ENCODE results near the gene MAN1C1. TPM values are rescaled to one million over a fixed set of nuclear protein-coding genes. Genes with fewer than 3 reads are reported as not detected.
"Not testable (repeated sequence)": the region's sequence is repeated elsewhere in the genome, so short reads cannot be mapped to it uniquely, and the experiment has no call there.

MAN1C1 gene
- polyA plus RNA-seq, 1 donor from 2014 or later: 1.3 TPM

- H3K9me3 ChIP-seq (ENCODE audit: low read length): no peaks in the 10 kb centered on the region
- no peak overlapping the region for H3K4me2 ChIP-seq (ENCODE audit: low read length)
- H3F3A ChIP-seq (ENCODE audit: insufficient read depth, low read length, poor library complexity, severe bottlenecking): no peaks in the 10 kb centered on the region
- H3K9ac ChIP-seq (ENCODE audit: low read length): no peak overlapping the region
- no peak overlapping the region for H3K27ac ChIP-seq (ENCODE audit: low read length)
- no peaks in the 10 kb centered on the region for H3K79me2 ChIP-seq (replicated peaks; ENCODE audit: insufficient read depth, low read length)
- H3K4me3 ChIP-seq (ENCODE audit: low read length): no peak overlapping the region
- no peaks in the 10 kb centered on the region for H3K36me3 ChIP-seq (ENCODE audit: insufficient read depth, low read length)
- no peak overlapping the region for H2AFZ ChIP-seq (ENCODE audit: low read depth, low read length)
- no peaks in the 10 kb centered on the region for H3K9me2 ChIP-seq (ENCODE audit: insufficient read depth, low read length)
- no peak for TF ChIP-seq MXI1 (conservative IDR thresholded peaks at IDR 0.05; ENCODE audit: poor library complexity, severe bottlenecking)
- TF ChIP-seq REST (IDR thresholded peaks at IDR 0.05; ENCODE audit: borderline replicate concordance): no peak
- TF ChIP-seq EP300 (conservative IDR thresholded peaks at IDR 0.05; ENCODE audit: poor library complexity, severe bottlenecking): no peak
- TF ChIP-seq EZH2 (IDR thresholded peaks at IDR 0.05; ENCODE audit: borderline replicate concordance, insufficient read depth, low read length, poor library complexity, severe bottlenecking): no peak
- TF ChIP-seq RAD21 (conservative IDR thresholded peaks at IDR 0.05): no peak
- TF ChIP-seq SMC3 (conservative IDR thresholded peaks at IDR 0.05; ENCODE audit: poor library complexity): no peak
- TF ChIP-seq POLR2AphosphoS5 (IDR thresholded peaks at IDR 0.05): no peak
- TF ChIP-seq TAF1 (IDR thresholded peaks at IDR 0.05; ENCODE audit: low read depth): no peak
- no peak for TF ChIP-seq CTCF (IDR thresholded peaks at IDR 0.05; ENCODE audit: poor library complexity, severe bottlenecking)
- no peaks in the 10 kb centered on the region for H3K27me3 ChIP-seq (ENCODE audit: insufficient read depth, low read depth, low read length)
- H4K20me1 ChIP-seq (ENCODE audit: insufficient read depth): no peaks in the 10 kb centered on the region
Measured at GRCh38 chr1:25586181-25586588, 30.4 kb upstream of the MAN1C1 start.

GRCh38 chr1:25587290-25587689 is 29.3 kb upstream of the MAN1C1 start:
- no peaks in the 10 kb centered on the region for H3K36me3 ChIP-seq (ENCODE audit: insufficient read depth, low read length)
- H2AFZ ChIP-seq (ENCODE audit: low read depth, low read length): no peak overlapping the region
- H3K9ac ChIP-seq (ENCODE audit: low read length): no peak overlapping the region
- no peak overlapping the region for H3K4me3 ChIP-seq (ENCODE audit: low read length)
- no peaks in the 10 kb centered on the region for H4K20me1 ChIP-seq (ENCODE audit: insufficient read depth)
- no peaks in the 10 kb centered on the region for H3K27me3 ChIP-seq (ENCODE audit: insufficient read depth, low read depth, low read length)
- no peaks in the 10 kb centered on the region for H3K9me2 ChIP-seq (ENCODE audit: insufficient read depth, low read length)
- no peaks in the 10 kb centered on the region for H3F3A ChIP-seq (ENCODE audit: insufficient read depth, low read length, poor library complexity, severe bottlenecking)
- H3K4me2 ChIP-seq (ENCODE audit: low read length): no peak overlapping the region
- no peaks in the 10 kb centered on the region for H3K79me2 ChIP-seq (replicated peaks; ENCODE audit: insufficient read depth, low read length)
- TF ChIP-seq POLR2AphosphoS5 (IDR thresholded peaks at IDR 0.05): no peak
- TF ChIP-seq REST (IDR thresholded peaks at IDR 0.05; ENCODE audit: borderline replicate concordance): no peak
- no peak for TF ChIP-seq EZH2 (IDR thresholded peaks at IDR 0.05; ENCODE audit: borderline replicate concordance, insufficient read depth, low read length, poor library complexity, severe bottlenecking)
- TF ChIP-seq TAF1 (IDR thresholded peaks at IDR 0.05; ENCODE audit: low read depth): no peak
- no peak for TF ChIP-seq EP300 (conservative IDR thresholded peaks at IDR 0.05; ENCODE audit: poor library complexity, severe bottlenecking)
- no peak for TF ChIP-seq RAD21 (conservative IDR thresholded peaks at IDR 0.05)
- TF ChIP-seq SMC3 (conservative IDR thresholded peaks at IDR 0.05; ENCODE audit: poor library complexity): no peak
- TF ChIP-seq CTCF (IDR thresholded peaks at IDR 0.05; ENCODE audit: poor library complexity, severe bottlenecking): no peak
- TF ChIP-seq MXI1 (conservative IDR thresholded peaks at IDR 0.05; ENCODE audit: poor library complexity, severe bottlenecking): no peak
- H3K9me3 ChIP-seq (ENCODE audit: low read length): no peaks in the 10 kb centered on the region
- H3K27ac ChIP-seq (ENCODE audit: low read length): no peak overlapping the region

- H3K79me2 ChIP-seq (replicated peaks; ENCODE audit: insufficient read depth, low read length); H3K4me2 ChIP-seq (ENCODE audit: low read length); H3K27ac ChIP-seq (ENCODE audit: low read length); H3K27me3 ChIP-seq (ENCODE audit: insufficient read depth, low read depth, low read length); H3K9me2 ChIP-seq (ENCODE audit: insufficient read depth, low read length); H3K9ac ChIP-seq (ENCODE audit: low read length); H3K36me3 ChIP-seq (ENCODE audit: insufficient read depth, low read length); H3K9me3 ChIP-seq (ENCODE audit: low read length); H2AFZ ChIP-seq (ENCODE audit: low read depth, low read length); H3K4me3 ChIP-seq (ENCODE audit: low read length); H3F3A ChIP-seq (ENCODE audit: insufficient read depth, low read length, poor library complexity, severe bottlenecking); H4K20me1 ChIP-seq (ENCODE audit: insufficient read depth): not testable (repeated sequence)
Measured at GRCh38 chr1:25588224-25588623, 28.4 kb upstream of the MAN1C1 start.
